PFSK-1 (cell line): ENCODE measurements around the gene PREP.

Experiments
- FOXP2 ChIP-seq: optimal IDR thresholded peaks from 2 replicates; pipeline ENCODE3; 2011; ENCODE audit warnings: borderline replicate concordance, control low read depth, inconsistent platforms; ENCODE audit not compliant: insufficient read depth; ENCODE audit errors: extremely low read length, extremely low read depth
- POLR2AphosphoS5 ChIP-seq: IDR thresholded peaks from 2 replicates; pipeline ENCODE4 v1.6.1; 2012; ENCODE audit warnings: low read depth, mild to moderate bottlenecking, control low read depth, low read length, moderate library complexity
- REST ChIP-seq, 2 experiments: IDR thresholded peaks; 2 replicates each; pipeline versions ENCODE4 v1.6.1 to v1.8.0; 2011 to 2012; ENCODE audit warnings: low read depth in 2 of 2, low read length in 2 of 2, control low read depth in 1 of 2, inconsistent platforms in 1 of 2, mild to moderate bottlenecking in 1 of 2, moderate library complexity in 1 of 2; ENCODE audit not compliant: insufficient read depth in 1 of 2
- SIN3A ChIP-seq: IDR thresholded peaks from 2 replicates; pipeline ENCODE4 v1.6.1; 2012; ENCODE audit warnings: mild to moderate bottlenecking, low read length, moderate library complexity, borderline replicate concordance; ENCODE audit not compliant: insufficient read depth
- TAF1 ChIP-seq: IDR thresholded peaks from 2 replicates; pipeline ENCODE4 v1.6.1; 2012; ENCODE audit warnings: low read length, control low read depth, borderline replicate concordance; ENCODE audit not compliant: insufficient read depth

DNA sequence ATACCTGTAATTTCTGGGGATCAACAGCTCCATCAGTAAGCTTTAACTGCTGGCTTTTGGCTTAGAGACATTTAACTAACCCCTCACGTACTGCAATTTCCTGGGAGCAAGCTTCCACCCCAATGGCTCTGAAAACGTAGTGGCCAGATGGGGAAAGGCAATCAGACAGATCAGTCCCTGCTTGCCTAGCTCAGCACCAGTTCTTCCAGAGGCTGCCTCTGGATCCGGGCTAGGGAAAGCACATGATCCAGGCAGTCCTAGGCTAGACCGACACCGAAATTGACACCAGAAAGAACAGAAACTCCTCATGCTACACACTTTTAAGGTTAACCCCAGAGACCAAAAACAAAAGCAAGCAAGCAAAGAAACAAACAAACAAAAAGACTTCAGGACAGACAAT lies 13.3 kb downstream of the PREP start:
- TF ChIP-seq POLR2AphosphoS5 (no peak), REST (IDR thresholded peaks at IDR 0.05; ENCODE audit: insufficient read depth in 1 of 2, low read depth in 2 of 2, low read length in 2 of 2) (no peak), TAF1 (no peak), FOXP2 (no peak), SIN3A (no peak)
